Measurements from ENCODE around the gene ST3GAL6.

DNA sequence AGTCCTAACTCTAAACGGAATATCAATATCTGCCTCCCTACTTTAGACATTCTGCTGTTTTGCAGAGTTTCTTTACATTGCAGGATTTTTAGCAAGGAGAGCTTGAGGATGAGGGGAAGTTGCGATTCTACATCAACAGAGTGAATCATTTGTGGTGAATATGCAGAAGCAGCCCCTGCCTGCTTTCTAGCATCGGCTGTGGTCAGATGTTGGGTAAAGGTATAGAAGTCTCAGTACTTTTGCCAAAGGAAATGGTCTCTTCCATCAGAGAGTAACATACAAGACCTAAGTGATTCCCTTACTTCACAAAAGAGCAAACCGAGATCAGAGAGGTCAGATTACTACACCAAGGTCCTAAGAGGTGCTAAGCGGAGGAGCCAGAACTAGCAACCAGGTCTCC, 15.2 kb downstream of the ST3GAL6 start:
- TF ChIP-seq EZH2 (IDR thresholded peaks at IDR 0.05; ENCODE audit: low read depth, low read length, severe bottlenecking) (no peak), TAF1 (IDR thresholded peaks at IDR 0.05; ENCODE audit: low read depth, low read length) (no peak), SIN3A (conservative IDR thresholded peaks at IDR 0.05 in 1 of 2, IDR thresholded peaks at IDR 0.05 in 1 of 2; ENCODE audit: low read depth in 1 of 2, low read length in 2 of 2) (no peak), POLR2AphosphoS5 (IDR thresholded peaks at IDR 0.05; ENCODE audit: low read depth, low read length) (no peak), CTCF (IDR thresholded peaks at IDR 0.05; ENCODE audit: control extremely low read depth in 1 of 3, insufficient read depth in 1 of 3, low read depth in 1 of 3, low read length in 3 of 3) (no peak), EP300 (IDR thresholded peaks at IDR 0.05; ENCODE audit: borderline replicate concordance in 1 of 2, low read depth in 2 of 2, low read length in 2 of 2) (no peak), CBX8 (IDR thresholded peaks at IDR 0.05; ENCODE audit: borderline replicate concordance, low read depth, low read length) (no peak), TAF7 (optimal IDR thresholded peaks at IDR 0.05; ENCODE audit: borderline replicate concordance, low read depth, low read length) (no peak), TCF12 (IDR thresholded peaks at IDR 0.05; ENCODE audit: low read depth, low read length) (no peak), BACH1 (IDR thresholded peaks at IDR 0.05; ENCODE audit: low read length) (no peak), YY1 (IDR thresholded peaks at IDR 0.05; ENCODE audit: low read depth, low read length) (no peak), JUN (IDR thresholded peaks at IDR 0.05; ENCODE audit: low read depth, low read length) (no peak)
- TF ChIP-seq, protein P1, sequence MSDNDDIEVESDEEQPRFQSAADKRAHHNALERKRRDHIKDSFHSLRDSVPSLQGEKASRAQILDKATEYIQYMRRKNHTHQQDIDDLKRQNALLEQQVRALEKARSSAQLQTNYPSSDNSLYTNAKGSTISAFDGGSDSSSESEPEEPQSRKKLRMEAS (IDR thresholded peaks at IDR 0.05): no peak
